Subcutaneous adipose tissue (tissue), 4 donors: ENCODE measurements around the gene FAIM2. TPM values are rescaled to one million over a fixed set of nuclear protein-coding genes. Genes with fewer than 3 reads are reported as not detected.

Experiments used
- CTCF ChIP-seq: fragments of 450-650 bp; IDR thresholded peaks from one replicate; pipeline ENCODE4 v1.5.1; 2016; ENCODE audit warnings: low read depth, mild to moderate bottlenecking, control low read depth, antibody characterized with exemption, moderate library complexity
- total RNA-seq, 4 donors: library from RNA; depleted of rRNA; stranded (reverse); fragments of >200 nt; gene quantifications; one replicate each; pipeline ENCODE4 v1.1.0, GENCODE V29; 2016

FAIM2 gene
- total RNA-seq, 4 donors from 2014 or later, result 1.2 TPM; not detected in 3

GRCh38 chr12:49928471-49928870 lies 24.8 kb upstream of the FAIM2 start:
- TF ChIP-seq CTCF, result no peak

GRCh38 chr12:49925433-49926204 lies 21.9 kb upstream of the FAIM2 start:
- TF ChIP-seq CTCF, result no peak

- TF ChIP-seq CTCF, result no peak
These were observed 21.0 kb upstream of the FAIM2 start for GRCh38 chr12:49924628-49925246.

- TF ChIP-seq CTCF, result no peak
These were observed 20.3 kb upstream of the FAIM2 start for GRCh38 chr12:49923880-49924556.

- no peak for TF ChIP-seq CTCF
These were observed 19.4 kb upstream of the FAIM2 start for GRCh38 chr12:49923035-49923644.

- TF ChIP-seq CTCF, result no peak
These were observed 18.8 kb upstream of the FAIM2 start for GRCh38 chr12:49922349-49923034.
